H1 (cell line): ENCODE data around the gene ZFAND3. TPM values are rescaled to one million over a fixed set of nuclear protein-coding genes. Genes with fewer than 3 reads are reported as not detected.

Experiments used
- CTCF ChIA-PET: fragments of 300-600 bp; sonication (Branson Sonifier 250); formaldehyde crosslinking; loops from one replicate; lab custom pipeline; 2021; ENCODE audit not compliant: partially characterized antibody; lab: Charles Lee
- POLR2A ChIA-PET: fragments of 300-600 bp; sonication (Branson Sonifier 250); formaldehyde crosslinking; loops from one replicate; lab custom pipeline; 2021; ENCODE audit warnings: inconsistent platforms; ENCODE audit not compliant: partially characterized antibody; lab: Charles Lee
- DNase-seq, 2 experiments: peaks; one replicate each; pipeline versions ENCODE4 v3.0.0 to v3.0.0-alpha.2; 2010 to 2022; ENCODE audit warnings: low spot score in 2 of 2, low read depth in 1 of 2, mixed read lengths in 1 of 2
- FAIRE-seq: peaks from 2 replicates; lab custom pipeline; 2011; peaks lifted over from hg19 to GRCh38; lab: Jason Lieb, UNC
- H2AFZ ChIP-seq: 2 replicates; pipeline ENCODE4 v1.8.1; 2012; ENCODE audit warnings: low read length, inconsistent platforms
- H2AK5ac ChIP-seq: 2 replicates; pipeline ENCODE4 v1.6.1; 2013; ENCODE audit warnings: low read depth, low read length
- H2BK120ac ChIP-seq: replicated peaks from 2 replicates; pipeline ENCODE3; 2013; ENCODE audit warnings: low read depth, low read length, inconsistent platforms
- H2BK12ac ChIP-seq: 2 replicates; pipeline ENCODE4 v1.6.1; 2013; ENCODE audit warnings: low read depth, low read length
- H2BK15ac ChIP-seq: 2 replicates; pipeline ENCODE4 v1.6.1; 2013; ENCODE audit warnings: low read length
- H2BK20ac ChIP-seq: 2 replicates; pipeline ENCODE4 v1.6.1; 2013; ENCODE audit warnings: low read length
- H2BK5ac ChIP-seq: 2 replicates; pipeline ENCODE4 v1.6.1; 2013; ENCODE audit warnings: low read depth, low read length
- H3K14ac ChIP-seq: 2 replicates; pipeline ENCODE4 v1.6.1; 2013; ENCODE audit warnings: inconsistent platforms; ENCODE audit not compliant: insufficient read length
- H3K18ac ChIP-seq: 2 replicates; pipeline ENCODE4 v1.6.1; 2013; ENCODE audit warnings: low read length; ENCODE audit errors: extremely low read depth
- H3K23ac ChIP-seq: 2 replicates; pipeline ENCODE4 v1.6.1; 2013; ENCODE audit warnings: inconsistent platforms; ENCODE audit not compliant: insufficient read length
- H3K23me2 ChIP-seq: 2 replicates; pipeline ENCODE4 v1.6.1; 2013; ENCODE audit warnings: low read depth, low read length
- H3K27ac ChIP-seq: 2 replicates; pipeline ENCODE4 v1.6.1; 2011; ENCODE audit warnings: low read depth, low read length, inconsistent platforms
- H3K27me3 ChIP-seq, 4 experiments: replicated peaks in 1 of 4; 1 replicate in 1 of 4; 2 replicates in 3 of 4; pipeline versions ENCODE4 v1.6.1 to v1.8.1; 2011 to 2013; ENCODE audit warnings: low read length in 3 of 4, mild to moderate bottlenecking in 3 of 4, inconsistent platforms in 2 of 4, mixed read lengths in 2 of 4, moderate library complexity in 1 of 4; ENCODE audit not compliant: control insufficient read depth in 3 of 4, insufficient read depth in 3 of 4; ENCODE audit errors: extremely low read depth in 1 of 4
- H3K36me3 ChIP-seq, 4 experiments: 2 replicates each; pipeline versions ENCODE4 v1.6.1 to v1.8.1; 2011 to 2013; ENCODE audit warnings: mild to moderate bottlenecking in 4 of 4, low read length in 3 of 4, moderate library complexity in 2 of 4, control low read depth in 1 of 4, inconsistent platforms in 1 of 4; ENCODE audit not compliant: insufficient read depth in 4 of 4, control insufficient read depth in 2 of 4
- H3K4ac ChIP-seq: replicated peaks from 2 replicates; pipeline ENCODE3; 2013; ENCODE audit warnings: low read length, low read depth, mixed read lengths, inconsistent platforms; ENCODE audit not compliant: insufficient read length
- H3K4me1 ChIP-seq, 4 experiments: replicated peaks in 1 of 4; 1 replicate in 1 of 4; 2 replicates in 3 of 4; pipeline versions ENCODE4 v1.6.1 to v1.8.1; 2011 to 2013; ENCODE audit warnings: low read length in 3 of 4, inconsistent platforms in 2 of 4, mixed read lengths in 1 of 4; ENCODE audit not compliant: insufficient read depth in 4 of 4, control insufficient read depth in 3 of 4
- H3K4me2 ChIP-seq, 2 experiments: 2 replicates each; pipeline versions ENCODE4 v1.6.1 to v1.8.1; 2011 to 2013; ENCODE audit warnings: low read depth in 2 of 2, low read length in 2 of 2, control low read depth in 1 of 2, inconsistent platforms in 1 of 2, mild to moderate bottlenecking in 1 of 2; ENCODE audit not compliant: insufficient read depth in 1 of 2
- H3K4me3 ChIP-seq, 4 experiments: fragments of 200-600, 300-600 bp in 1 of 4; sonication (generic), shearing (Covaris generic), sonication (Bioruptor Twin) in 1 of 4; 2 replicates each; pipeline versions ENCODE4 v1.5.1 to v1.8.1; 2011 to 2016; ENCODE audit warnings: low read length in 4 of 4, low read depth in 3 of 4, control low read depth in 2 of 4, inconsistent platforms in 2 of 4, mild to moderate bottlenecking in 2 of 4, mixed read lengths in 1 of 4, moderate library complexity in 1 of 4; ENCODE audit not compliant: insufficient read depth in 2 of 4; ENCODE audit errors: extremely low read depth in 1 of 4
- H3K56ac ChIP-seq: replicated peaks from 2 replicates; pipeline ENCODE3; 2013; ENCODE audit warnings: low read depth, mild to moderate bottlenecking, mixed read lengths, low read length, inconsistent platforms; ENCODE audit not compliant: insufficient read length
- H3K79me1 ChIP-seq: 2 replicates; pipeline ENCODE4 v1.6.1; 2013; ENCODE audit warnings: low read depth, low read length, control low read depth
- H3K79me2 ChIP-seq, 2 experiments: 2 replicates each; pipeline versions ENCODE4 v1.6.1 to v1.8.1; 2012 to 2013; ENCODE audit warnings: low read length in 2 of 2, mild to moderate bottlenecking in 2 of 2, inconsistent platforms in 1 of 2; ENCODE audit not compliant: insufficient read depth in 2 of 2, control insufficient read depth in 1 of 2
- H3K9ac ChIP-seq, 4 experiments: replicated peaks in 1 of 4; 1 replicate in 1 of 4; 2 replicates in 3 of 4; pipeline versions ENCODE4 v1.6.1 to v1.8.1; 2011 to 2013; ENCODE audit warnings: low read depth in 3 of 4, low read length in 3 of 4, control low read depth in 2 of 4, mild to moderate bottlenecking in 2 of 4, moderate library complexity in 2 of 4, inconsistent platforms in 1 of 4; ENCODE audit errors: extremely low read depth in 1 of 4
- H3K9me3 ChIP-seq, 2 experiments: 2 replicates each; pipeline versions ENCODE4 v1.6.1 to v1.8.1; 2012 to 2013; ENCODE audit warnings: mild to moderate bottlenecking in 2 of 2, moderate library complexity in 2 of 2, control low read depth in 1 of 2, inconsistent platforms in 1 of 2, low read depth in 1 of 2, low read length in 1 of 2, mixed read lengths in 1 of 2; ENCODE audit not compliant: insufficient read depth in 2 of 2
- H4K20me1 ChIP-seq, 2 experiments: replicated peaks in 1 of 2; 2 replicates each; pipeline versions ENCODE3 to v1.8.1; 2011 to 2013; ENCODE audit warnings: inconsistent platforms in 2 of 2, low read length in 2 of 2, mild to moderate bottlenecking in 1 of 2; ENCODE audit not compliant: insufficient read depth in 2 of 2, control insufficient read depth in 1 of 2
- H4K5ac ChIP-seq: 2 replicates; pipeline ENCODE4 v1.6.1; 2013; ENCODE audit warnings: low read length, low read depth, mixed read lengths, inconsistent platforms; ENCODE audit not compliant: insufficient read length
- H4K8ac ChIP-seq: 2 replicates; pipeline ENCODE4 v1.8.0; 2013; ENCODE audit warnings: mild to moderate bottlenecking, moderate library complexity, low read length, inconsistent platforms; ENCODE audit not compliant: insufficient read depth; ENCODE audit errors: extremely low read depth
- H4K91ac ChIP-seq: replicated peaks from 2 replicates; pipeline ENCODE3; 2013; ENCODE audit warnings: low read length, mixed read lengths, inconsistent platforms; ENCODE audit not compliant: insufficient read length
- ASH2L ChIP-seq: fragments of 200-600, 300-600 bp; sonication (generic); IDR thresholded peaks from one replicate; pipeline ENCODE4 v1.7.1; 2017; ENCODE audit warnings: low read length
- CHD1 ChIP-seq: IDR thresholded peaks from 2 replicates; pipeline ENCODE4 v1.6.1; 2012; ENCODE audit warnings: low read depth, low read length, improper control_type of control experiment
- JUN ChIP-seq: IDR thresholded peaks from 2 replicates; pipeline ENCODE4 v1.6.1; 2011; ENCODE audit warnings: low read depth, mild to moderate bottlenecking, improper control_type of control experiment, low read length
- KDM4A ChIP-seq: IDR thresholded peaks from one replicate; pipeline ENCODE4 v1.7.1; 2012; ENCODE audit warnings: low read depth, mild to moderate bottlenecking, moderate library complexity, low read length, inconsistent platforms; ENCODE audit not compliant: severe bottlenecking
- SIN3A ChIP-seq, 2 experiments: IDR thresholded peaks in 1 of 2; conservative IDR thresholded peaks in 1 of 2; 2 replicates each; pipeline ENCODE4 v1.6.1; 2011 to 2012; ENCODE audit warnings: low read length in 2 of 2, improper control_type of control experiment in 1 of 2, low read depth in 1 of 2, mild to moderate bottlenecking in 1 of 2
- SIRT6 ChIP-seq: IDR thresholded peaks from one replicate; pipeline ENCODE4 v1.7.1; 2012; ENCODE audit warnings: low read length, inconsistent platforms
- TEAD4 ChIP-seq: IDR thresholded peaks from 2 replicates; pipeline ENCODE4 v1.6.1; 2012; ENCODE audit warnings: low read depth, low read length, inconsistent platforms, mixed read lengths
- WGBS, 2 experiments: shearing (Covaris generic) in 1 of 2; methylation state at CpG; one replicate each; pipeline versions ENCODE4 v1.1.6 to v1.1.7; 2013 to 2015; ENCODE audit warnings: low lambda C conversion rate in 2 of 2, mixed read lengths in 2 of 2, inconsistent platforms in 1 of 2, low coverage in 1 of 2, missing lambda C conversion rate in 1 of 2; ENCODE audit not compliant: insufficient replicate concordance in 2 of 2, insufficient coverage in 1 of 2, insufficient read length in 1 of 2; ENCODE audit errors: extremely low coverage in 1 of 2, missing lambda C conversion rate in 1 of 2; 5-methylcytosine and 5-hydroxymethylcytosine counted together
- polyA plus RNA-seq, 7 experiments: library from polyadenylated mRNA; depleted of rRNA in 3 of 7; stranded (reverse) in 5 of 7; unstranded in 2 of 7; fragments of >200 nt in 5 of 7; fragments of 200-250 nt in 2 of 7; gene quantifications; 1 replicate in 5 of 7; 2 replicates in 1 of 7; 4 replicates in 1 of 7; pipeline versions ENCODE4 v1.2.1 to v1.2.3, GENCODE V29; 2011 to 2013; ENCODE audit warnings: missing spikeins in 2 of 7, mixed read lengths in 2 of 7
- total RNA-seq: library from RNA; stranded (reverse); fragmentation: NEBNext Ultra II Directional; extraction: Animal tissue kit (Norgen Biotek cat#: 25700); gene quantifications from 2 replicates; pipeline ENCODE4 v1.2.1, GENCODE V29; 2021

The ZFAND3 gene
- total and polyA plus RNA-seq, 2 of the 8 experiments (the other 6 are each of a cell fraction or from before 2014, with no cell fraction given): 13.0 to 51.3 TPM

DNA sequence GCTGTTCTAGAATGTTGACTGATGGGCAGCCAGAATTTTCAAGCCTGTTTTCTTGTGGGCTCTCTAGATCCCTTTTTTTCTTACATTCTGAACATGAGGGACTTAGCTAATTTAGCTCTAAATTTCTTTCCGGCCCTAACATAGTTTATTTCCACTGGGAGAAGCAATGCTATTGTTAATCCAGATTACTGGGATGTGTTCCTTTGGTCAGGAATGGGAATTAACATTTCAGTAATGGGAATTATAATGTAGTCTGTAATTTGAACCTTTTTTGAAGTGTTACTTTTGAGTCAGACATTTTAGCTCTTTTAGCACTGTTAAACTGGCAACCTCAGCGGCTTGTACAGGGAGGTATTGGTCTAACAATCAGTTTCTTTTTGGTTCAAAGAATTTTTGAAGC, 7.5 kb downstream of the ZFAND3 start:
- Histone ChIP-seq H4K91ac (no peak overlapping the region), H3K14ac (no peak overlapping the region), H4K5ac (no peak overlapping the region), H2BK120ac (no peak overlapping the region), H3K27me3 (no peaks in the 10 kb centered on the region), H3K4me3 (no peak overlapping the region), H3K27ac (no peak overlapping the region), H3K79me2 (peaks cover 16 to 98% of the 10 kb centered on the region in 2 experiments), H3K23me2 (no peaks in the 10 kb centered on the region), H3K18ac (no peak overlapping the region), H4K8ac (no peak overlapping the region), H3K36me3 (no peaks in the 10 kb centered on the region), H2AFZ (no peak overlapping the region), H2AK5ac (no peak overlapping the region), H3K56ac (no peak overlapping the region), H2BK12ac (no peak overlapping the region), H3K23ac (no peak overlapping the region), H3K79me1 (peaks cover 7% of the 10 kb centered on the region), H3K4ac (no peak overlapping the region), H2BK15ac (no peak overlapping the region), H4K20me1 (peaks cover 8 to 14% of the 10 kb centered on the region in 2 experiments), H3K4me2 (no peak overlapping the region), H3K9me3 (no peaks in the 10 kb centered on the region), H2BK5ac (no peak overlapping the region), H3K9ac (no peak overlapping the region), H2BK20ac (no peak overlapping the region), H3K4me1 (peaks cover 3 to 11% (median 6%) of the 10 kb centered on the region in 4 experiments; a peak in 6 of 7 replicates)
- DNase-seq: no peak
- ChIA-PET CTCF (interaction anchor here (0.6 to 1.6 kb wide), 9 partner anchors 9 to 957 kb away, joined by 3 to 6 read pairs (median 3); no protein-coding TSS in a partner anchor), POLR2A (interaction anchor here (0.6 to 2.0 kb wide), 3 partner anchors 9 to 39 kb away, joined by 3 to 9 read pairs (median 5); no protein-coding TSS in a partner anchor)
- 96% methylated on average over 2 of the region's 2 CpGs; no CpG with 5 or more reads in 1 of the 2 experiments for WGBS, 2 experiments
- TF ChIP-seq SIRT6: no peak
- TF ChIP-seq TEAD4: no peak
- no peak for TF ChIP-seq KDM4A
- no peak for TF ChIP-seq ASH2L
- no peak for TF ChIP-seq JUN
- TF ChIP-seq SIN3A (conservative IDR thresholded peaks at IDR 0.05 in 1 of 2, IDR thresholded peaks at IDR 0.05 in 1 of 2; ENCODE audit: low read depth in 1 of 2, low read length in 2 of 2): no peak
- TF ChIP-seq CHD1: no peak
- FAIRE-seq: no peak
